HG03095 (cell line): ENCODE measurements around the gene TMEM232.
"Not testable (repeated sequence)": the region's sequence is repeated elsewhere in the genome, so short reads cannot be mapped to it uniquely, and the experiment has no call there.

Source experiments
- ATAC-seq: cut with Tn5 transposase; IDR thresholded peaks from one replicate; pipeline ENCODE4 v1.9.1; 2021; ENCODE audit warnings: moderate library complexity; ENCODE audit not compliant: unreplicated experiment

TMEM232 gene

GRCh38 chr5:110716247-110717245 lies 9.9 kb downstream of the TMEM232 start:
- ATAC-seq, result peak; percentile 77

GRCh38 chr5:110707260-110707844 lies 19.1 kb downstream of the TMEM232 start:
- ATAC-seq, result no peak

- no peak for ATAC-seq
These were observed 21.1 kb downstream of the TMEM232 start for GRCh38 chr5:110705349-110705748.

GRCh38 chr5:110703481-110703880 lies 23.0 kb downstream of the TMEM232 start:
- no peak for ATAC-seq

GRCh38 chr5:110702704-110703103 lies 23.8 kb downstream of the TMEM232 start:
- ATAC-seq, result no peak

GRCh38 chr5:110702300-110702699 lies 24.2 kb downstream of the TMEM232 start:
- ATAC-seq, result no peak

- ATAC-seq, result not testable (repeated sequence)
These were observed 33.8 kb downstream of the TMEM232 start for GRCh38 chr5:110692669-110693068.

- not testable (repeated sequence) for ATAC-seq
These were observed 35.9 kb downstream of the TMEM232 start for GRCh38 chr5:110690587-110690986.

- ATAC-seq, result no peak
These were observed 39.0 kb downstream of the TMEM232 start for GRCh38 chr5:110687485-110687884.

- no peak for ATAC-seq
These were observed 40.2 kb downstream of the TMEM232 start for GRCh38 chr5:110686270-110686669.

- no peak for ATAC-seq
These were observed 44.5 kb downstream of the TMEM232 start for GRCh38 chr5:110681953-110682352.

- no peak for ATAC-seq
These were observed 45.4 kb downstream of the TMEM232 start for GRCh38 chr5:110681109-110681508.

GRCh38 chr5:110676554-110676953 lies 49.9 kb downstream of the TMEM232 start:
- not testable (repeated sequence) for ATAC-seq

- ATAC-seq, result no peak
These were observed 61.2 kb downstream of the TMEM232 start for GRCh38 chr5:110665184-110665726.

- peak; percentile 92 for ATAC-seq
These were observed 62.9 kb downstream of the TMEM232 start for GRCh38 chr5:110663525-110663924.

- ATAC-seq, result no peak
These were observed 68.5 kb downstream of the TMEM232 start for GRCh38 chr5:110658006-110658405.

- no peak for ATAC-seq
These were observed 73.1 kb downstream of the TMEM232 start for GRCh38 chr5:110653231-110653970.

GRCh38 chr5:110651507-110651906 lies 75.0 kb downstream of the TMEM232 start:
- no peak for ATAC-seq

GRCh38 chr5:110644357-110644756 lies 82.1 kb downstream of the TMEM232 start:
- ATAC-seq, result no peak

GRCh38 chr5:110638970-110639902 lies 87.2 kb downstream of the TMEM232 start:
- ATAC-seq, result no peak
